CD4-positive, alpha-beta T cell (primary cell): Measurements from ENCODE around the gene CLCNKA. TPM values are rescaled to one million over a fixed set of nuclear protein-coding genes. Genes with fewer than 3 reads are reported as not detected.

ENCODE experiments used
- ATAC-seq: fragments of 200-7000 bp; cut with Tn5 transposase; one replicate; pipeline ENCODE4 v1.10.0; 2022; ENCODE audit warnings: mild to moderate bottlenecking; ENCODE audit not compliant: poor library complexity
- CTCF ChIA-PET: fragments of 350-600 bp; sonication (Branson Sonifier 250); formaldehyde crosslinking; loops from one replicate; lab custom pipeline; 2021; ENCODE audit warnings: antibody characterized with exemption, inconsistent platforms; lab: Charles Lee
- POLR2A ChIA-PET: fragments of 350-600 bp; sonication (Branson Sonifier 250); formaldehyde crosslinking; loops from one replicate; lab custom pipeline; 2021; ENCODE audit warnings: antibody characterized with exemption, inconsistent platforms; lab: Charles Lee
- DNase-seq, 14 experiments: peaks; one replicate each; pipeline ENCODE4 v3.0.0-alpha.2; 2013 to 2020; ENCODE audit warnings: mixed read lengths in 2 of 14
- H3K27ac ChIP-seq, 2 donors: one replicate each; pipeline versions ENCODE4 v1.5.1 to v1.7.0; 2013; ENCODE audit warnings: low read length in 2 of 2, low read depth in 1 of 2, mild to moderate bottlenecking in 1 of 2
- H3K27me3 ChIP-seq, 2 experiments: 1 replicate in 1 of 2; 2 replicates in 1 of 2; pipeline versions ENCODE4 v1.6.1 to v1.7.0; 2013; ENCODE audit warnings: low read length in 2 of 2, control low read depth in 1 of 2, mild to moderate bottlenecking in 1 of 2, moderate library complexity in 1 of 2; ENCODE audit not compliant: insufficient read depth in 2 of 2, control insufficient read depth in 1 of 2
- H3K36me3 ChIP-seq: one replicate; pipeline ENCODE4 v1.6.1; 2013; ENCODE audit warnings: low read length, control low read depth; ENCODE audit not compliant: insufficient read depth
- H3K4me1 ChIP-seq: one replicate; pipeline ENCODE4 v1.6.1; 2013; ENCODE audit warnings: low read length, control low read depth; ENCODE audit not compliant: insufficient read depth
- H3K4me3 ChIP-seq: one replicate; pipeline ENCODE4 v1.5.1; 2013; ENCODE audit warnings: mild to moderate bottlenecking, low read length, moderate library complexity
- H3K9me3 ChIP-seq, 2 experiments: 1 replicate in 1 of 2; 2 replicates in 1 of 2; pipeline versions ENCODE4 v1.6.1 to v1.7.0; 2013; ENCODE audit warnings: low read length in 2 of 2, mild to moderate bottlenecking in 2 of 2, control low read depth in 1 of 2, moderate library complexity in 1 of 2; ENCODE audit not compliant: control insufficient read depth in 1 of 2, insufficient read depth in 1 of 2
- H3K27ac Mint-ChIP-seq: one replicate; pipeline ENCODE4 v1.8.0; 2020; ENCODE audit warnings: mixed read lengths
- H3K27me3 Mint-ChIP-seq: one replicate; pipeline ENCODE4 v1.8.0; 2021; ENCODE audit warnings: mixed read lengths
- H3K36me3 Mint-ChIP-seq: one replicate; pipeline ENCODE4 v1.8.0; 2021; ENCODE audit warnings: low read depth, mixed read lengths
- H3K4me1 Mint-ChIP-seq: one replicate; pipeline ENCODE4 v1.8.0; 2021; ENCODE audit warnings: low read depth, mixed read lengths
- H3K4me3 Mint-ChIP-seq: one replicate; pipeline ENCODE4 v1.8.0; 2020; ENCODE audit warnings: mild to moderate bottlenecking, mixed read lengths
- H3K9me3 Mint-ChIP-seq: one replicate; pipeline ENCODE4 v1.8.0; 2020; ENCODE audit warnings: mixed read lengths
- intact Hi-C, 2 experiments: fragments of 100-400 bp; cut with DNase I in 1 of 2; cut with micrococcal nuclease in 1 of 2; formaldehyde crosslinking; loops; one replicate each; pipeline versions ENCODE4 v1.15.1 to v1.9.0; 2023 to 2025; cut with DNase I, micrococcal nuclease
- total RNA-seq, 174 experiments: library from RNA in 2 of 174; stranded (reverse) in 2 of 174; gene quantifications; one replicate each; pipeline ENCODE4 v1.2.3 and lab custom pipeline; 2021 to 2026
- TF ChIP-seq, protein P1 (sequence below): fragments of 200-600 bp; IDR thresholded peaks from one replicate; pipeline ENCODE4 v1.8.0; 2022; ENCODE audit warnings: antibody characterized with exemption, mild to moderate bottlenecking

CLCNKA gene
- total RNA-seq, 2 experiments from 2014 or later = not detected

DNA sequence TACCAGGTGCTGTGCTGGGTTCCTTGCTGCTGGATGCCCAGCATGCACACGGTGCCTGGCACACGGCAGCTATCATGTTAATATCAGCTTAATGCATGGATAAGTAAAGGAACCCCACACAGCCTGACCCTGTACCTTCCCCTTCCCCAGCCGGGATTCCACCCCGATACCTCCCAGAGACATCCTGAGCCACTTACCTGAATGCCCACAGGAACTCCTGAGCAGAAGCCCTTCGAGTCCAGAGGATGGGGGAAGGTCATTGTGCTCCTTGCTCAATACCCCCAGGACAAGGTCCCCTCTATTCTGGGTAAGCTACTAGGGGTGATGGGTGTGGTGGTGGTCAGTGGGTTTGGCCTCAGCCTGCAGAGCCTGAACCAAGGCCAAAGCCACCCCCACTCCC, 50.3 kb downstream of the CLCNKA start:
- CTCF ChIA-PET = interaction anchor here (1.2 kb wide), 1 partner anchor 115 kb away, joined by 3 read pairs; no protein-coding TSS in a partner anchor
- H3K4me1 ChIP-seq = peaks cover 29% of the 10 kb centered on the region
- H3K27ac ChIP-seq = no peak overlapping the region
- DNase-seq (no peak), ATAC-seq (no peak)
- TF ChIP-seq, protein P1, sequence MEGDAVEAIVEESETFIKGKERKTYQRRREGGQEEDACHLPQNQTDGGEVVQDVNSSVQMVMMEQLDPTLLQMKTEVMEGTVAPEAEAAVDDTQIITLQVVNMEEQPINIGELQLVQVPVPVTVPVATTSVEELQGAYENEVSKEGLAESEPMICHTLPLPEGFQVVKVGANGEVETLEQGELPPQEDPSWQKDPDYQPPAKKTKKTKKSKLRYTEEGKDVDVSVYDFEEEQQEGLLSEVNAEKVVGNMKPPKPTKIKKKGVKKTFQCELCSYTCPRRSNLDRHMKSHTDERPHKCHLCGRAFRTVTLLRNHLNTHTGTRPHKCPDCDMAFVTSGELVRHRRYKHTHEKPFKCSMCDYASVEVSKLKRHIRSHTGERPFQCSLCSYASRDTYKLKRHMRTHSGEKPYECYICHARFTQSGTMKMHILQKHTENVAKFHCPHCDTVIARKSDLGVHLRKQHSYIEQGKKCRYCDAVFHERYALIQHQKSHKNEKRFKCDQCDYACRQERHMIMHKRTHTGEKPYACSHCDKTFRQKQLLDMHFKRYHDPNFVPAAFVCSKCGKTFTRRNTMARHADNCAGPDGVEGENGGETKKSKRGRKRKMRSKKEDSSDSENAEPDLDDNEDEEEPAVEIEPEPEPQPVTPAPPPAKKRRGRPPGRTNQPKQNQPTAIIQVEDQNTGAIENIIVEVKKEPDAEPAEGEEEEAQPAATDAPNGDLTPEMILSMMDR = no peak
- Mint-ChIP-seq H3K4me1 (peaks cover 25% of the 10 kb centered on the region), H3K27ac (no peak overlapping the region), H3K9me3 (no peaks in the 10 kb centered on the region), H3K4me3 (peak overlapping the region; percentile 62), H3K27me3 (peaks cover 23% of the 10 kb centered on the region), H3K36me3 (no peaks in the 10 kb centered on the region)
- POLR2A ChIA-PET = no interaction called here
- no peak overlapping the region for H3K4me3 ChIP-seq
- no peaks in the 10 kb centered on the region for H3K9me3 ChIP-seq
- peaks cover 9 to 10% of the 10 kb centered on the region in 2 experiments for H3K27me3 ChIP-seq
- H3K36me3 ChIP-seq = no peaks in the 10 kb centered on the region
- intact Hi-C loops = no loop called here

DNA sequence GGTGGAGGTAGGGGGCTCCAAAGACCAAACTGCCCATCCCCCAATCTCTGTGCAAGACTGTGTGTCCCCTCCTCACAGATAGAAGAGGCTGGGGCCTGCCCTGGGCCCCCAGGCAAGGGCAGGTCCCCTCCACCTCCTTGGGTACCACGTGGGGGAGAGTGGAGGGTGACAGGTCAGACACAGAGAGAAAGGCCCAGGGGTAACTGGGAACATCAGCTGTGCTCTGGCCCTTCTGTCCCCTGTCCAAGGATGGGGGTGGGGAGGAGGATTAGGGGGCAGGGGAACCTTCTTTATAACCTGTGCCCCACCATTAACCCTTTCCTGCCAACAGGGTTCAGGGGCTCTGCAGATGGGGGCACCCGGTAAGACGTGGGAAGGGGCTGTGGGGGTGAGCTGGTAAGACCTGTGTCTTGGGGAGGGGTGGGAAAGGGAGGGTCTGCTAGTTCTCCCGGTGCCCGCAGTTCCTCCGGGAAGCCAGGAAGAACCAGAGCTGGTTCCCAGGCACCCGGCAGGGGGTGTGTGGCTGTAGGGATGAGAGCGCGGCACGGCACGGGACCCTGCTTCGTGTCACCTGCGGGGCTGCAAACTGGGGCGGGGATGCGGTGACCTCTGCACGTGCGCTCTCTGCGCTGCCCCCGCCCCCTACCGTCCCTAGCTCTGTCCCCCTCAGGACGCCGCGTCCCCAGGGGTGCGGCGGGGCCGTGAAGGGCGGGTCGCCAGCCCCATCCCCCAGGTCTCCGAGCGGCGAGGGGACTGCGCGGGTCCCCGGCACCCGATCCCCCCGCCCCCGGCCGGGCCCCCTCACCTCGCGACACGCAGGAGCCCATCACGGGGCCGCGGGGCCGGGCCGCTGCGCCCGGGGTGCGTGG, 51.0 kb downstream of the CLCNKA start:
- TF ChIP-seq, protein P1 = no peak
- ChIA-PET CTCF (interaction anchor here (0.6 to 1.1 kb wide), 5 partner anchors 10 to 260 kb away, joined by 3 to 4 read pairs (median 3); no protein-coding TSS in a partner anchor), POLR2A (interaction anchor here (1.0 kb wide), 1 partner anchor 134 kb away, joined by 3 read pairs; no protein-coding TSS in a partner anchor)
- ATAC-seq (peak; percentile 28), DNase-seq (peak in 2 of 14 experiments; percentile 25 to 45)
- Mint-ChIP-seq H3K27ac (no peak overlapping the region), H3K9me3 (no peaks in the 10 kb centered on the region), H3K4me3 (no peak overlapping the region), H3K4me1 (peaks cover 25% of the 10 kb centered on the region), H3K36me3 (no peaks in the 10 kb centered on the region), H3K27me3 (peaks cover 23% of the 10 kb centered on the region)
- Histone ChIP-seq H3K27me3 (peaks cover 9 to 10% of the 10 kb centered on the region in 2 experiments), H3K9me3 (no peaks in the 10 kb centered on the region), H3K4me3 (no peak overlapping the region), H3K36me3 (no peaks in the 10 kb centered on the region), H3K27ac (no peak overlapping the region), H3K4me1 (peaks cover 29% of the 10 kb centered on the region)
- intact Hi-C loops = no loop called here

DNA sequence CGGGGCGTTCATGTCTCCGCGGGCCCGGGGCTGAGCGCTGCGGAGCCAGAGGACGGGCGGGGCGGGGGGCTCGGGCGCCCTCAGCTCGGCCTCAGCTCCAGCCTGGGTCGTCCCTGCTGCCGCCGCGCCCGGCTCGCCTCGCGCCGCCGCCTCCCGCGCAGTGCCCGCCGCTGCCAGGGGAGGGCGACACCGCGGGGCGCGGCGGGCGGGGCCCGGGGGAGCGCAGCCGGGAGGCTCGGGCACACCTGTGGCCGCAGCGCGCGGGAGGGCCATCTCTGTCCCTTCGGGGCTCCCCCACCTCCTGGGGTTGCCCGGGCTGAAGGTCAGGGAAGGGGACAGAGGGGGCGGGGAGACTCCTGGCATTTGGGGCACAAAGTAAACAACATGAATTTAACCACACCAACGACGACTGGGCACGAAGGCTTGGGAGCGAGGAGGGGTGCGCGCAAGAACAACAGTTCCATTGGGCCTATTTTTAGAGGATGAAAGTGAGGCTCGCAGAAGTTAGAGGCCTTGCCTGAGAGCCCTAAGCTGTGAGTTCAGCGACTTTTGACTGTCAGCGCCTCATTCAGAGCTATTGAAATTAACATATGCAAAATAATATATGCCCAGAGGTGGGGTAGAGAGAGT, 51.8 kb downstream of the CLCNKA start, which contains the start of gene FAM131C:
Gene FAM131C, minus strand, starts transcription at position 162 of the 630 bp plus-strand sequence. CDS start 209 bp downstream, outside the sequence.
- Histone ChIP-seq H3K36me3 (no peaks in the 10 kb centered on the region), H3K4me3 (peak within 1 kb of the TSS; percentile 39), H3K27me3 (peaks cover 9 to 10% of the 10 kb centered on the region in 2 experiments), H3K9me3 (no peaks in the 10 kb centered on the region), H3K4me1 (peaks cover 30% of the 10 kb centered on the region), H3K27ac (no peak within 1 kb of the TSS)
- POLR2A ChIA-PET = interaction anchor here (1.0 kb wide), 1 partner anchor 133 kb away, joined by 3 read pairs; no protein-coding TSS in a partner anchor
- Mint-ChIP-seq H3K4me1 (peaks cover 25% of the 10 kb centered on the region), H3K36me3 (no peaks in the 10 kb centered on the region), H3K9me3 (no peaks in the 10 kb centered on the region), H3K27me3 (peaks cover 23% of the 10 kb centered on the region), H3K27ac (no peak within 1 kb of the TSS), H3K4me3 (peak within 1 kb of the TSS; percentile 89)
- intact Hi-C loops = no loop called here
- ATAC-seq = peak; percentile 90
- DNase-seq = peak in 13 of 14 experiments; percentile 10 to 75 (median 28)
- TF ChIP-seq, protein P1 = no peak
- CTCF ChIA-PET = interaction anchor here (0.6 to 1.1 kb wide), 6 partner anchors 9 to 261 kb away, joined by 3 to 4 read pairs (median 3); no protein-coding TSS in a partner anchor
